GM12878 (cell line): Measurements from ENCODE around the gene CSMD2. TPM values are rescaled to one million over a fixed set of nuclear protein-coding genes. Genes with fewer than 3 reads are reported as not detected.

Experiments
- ATAC-seq: fragments of 200-7000 bp; cut with Tn5 transposase; 3 replicates; pipeline ENCODE4 v1.9.1; 2020; ENCODE audit warnings: mild to moderate bottlenecking, moderate library complexity
- BruUV-seq: library from RNA; stranded (reverse); fragments of 400-500 nt; replicated peaks from 2 replicates; lab custom pipeline; 2021; lab: Mats Ljungman, UMichigan
- CTCF ChIA-PET: fragments of 300-600 bp; sonication (Branson Sonifier 250); formaldehyde crosslinking; extraction: SDS; loops from one replicate; lab custom pipeline; 2021; ENCODE audit warnings: inconsistent platforms; lab: Yijun Ruan, JAX
- POLR2A ChIA-PET: fragments of 350-600 bp; formaldehyde crosslinking; extraction: SDS; loops from one replicate; lab custom pipeline; 2021; ENCODE audit warnings: inconsistent platforms; lab: Charles Lee
- RAD21 ChIA-PET: fragments of 300-600 bp; sonication (Branson Sonifier 250); formaldehyde crosslinking; loops from one replicate; lab custom pipeline; 2023; ENCODE audit warnings: antibody characterized with exemption; ENCODE audit not compliant: unreplicated experiment; lab: Charles Lee
- SMC1A ChIA-PET: fragments of 300-600 bp; sonication (Branson Sonifier 250); formaldehyde crosslinking; loops from one replicate; lab custom pipeline; 2023; ENCODE audit not compliant: unreplicated experiment, uncharacterized antibody; lab: Charles Lee
- DNase-seq: peaks from one replicate; pipeline ENCODE4 v3.0.0-alpha.2; 2011; ENCODE audit warnings: low read depth, low spot score
- FAIRE-seq: peaks from 3 replicates; lab custom pipeline; 2011; peaks lifted over from hg19 to GRCh38; lab: Jason Lieb, UNC
- H2AFZ ChIP-seq: 2 replicates; pipeline ENCODE4 v1.6.0; 2011; ENCODE audit warnings: low read depth, low read length, control low read depth; ENCODE audit not compliant: control insufficient read depth
- H3K27ac ChIP-seq: 2 replicates; pipeline ENCODE4 v1.5.1; 2011; ENCODE audit warnings: control low read depth; ENCODE audit not compliant: control insufficient read depth, insufficient read depth
- H3K27me3 ChIP-seq, 2 experiments: replicated peaks in 1 of 2; 2 replicates each; pipeline versions ENCODE4 v1.6.0 to v1.6.1; 2011; ENCODE audit warnings: low read length in 1 of 2; ENCODE audit not compliant: control insufficient read depth in 2 of 2, insufficient read depth in 2 of 2
- H3K36me3 ChIP-seq, 2 experiments: 2 replicates each; pipeline ENCODE4 v1.5.1; 2011; ENCODE audit warnings: low read length in 1 of 2; ENCODE audit not compliant: control insufficient read depth in 2 of 2, insufficient read depth in 2 of 2
- H3K4me1 ChIP-seq: 2 replicates; pipeline ENCODE4 v1.6.1; 2011; ENCODE audit warnings: mild to moderate bottlenecking, low read length, moderate library complexity, mixed read lengths; ENCODE audit not compliant: control insufficient read depth, insufficient read depth
- H3K4me2 ChIP-seq: 2 replicates; pipeline ENCODE4 v1.6.0; 2011; ENCODE audit warnings: control low read depth; ENCODE audit not compliant: control insufficient read depth, insufficient read depth
- H3K4me3 ChIP-seq: fragments of 200-600 bp; sonication (generic); 2 replicates; pipeline ENCODE4 v1.5.1; 2016
- H3K79me2 ChIP-seq: 2 replicates; pipeline ENCODE4 v1.6.0; 2011; ENCODE audit warnings: low read length; ENCODE audit not compliant: control insufficient read depth, insufficient read depth
- H3K9ac ChIP-seq: 2 replicates; pipeline ENCODE4 v1.8.0; 2011; ENCODE audit warnings: low read length, control low read depth, mixed read lengths; ENCODE audit not compliant: control insufficient read depth, insufficient read depth
- H3K9me3 ChIP-seq: replicated peaks from 3 replicates; pipeline ENCODE4 v1.5.1; 2011; ENCODE audit warnings: mild to moderate bottlenecking, low read length; ENCODE audit not compliant: control insufficient read depth, insufficient read depth
- H4K20me1 ChIP-seq: 2 replicates; pipeline ENCODE4 v1.6.0; 2011; ENCODE audit not compliant: control insufficient read depth, insufficient read depth
- BRCA1 ChIP-seq: IDR thresholded peaks from 2 replicates; pipeline ENCODE4 v1.6.1; 2011; ENCODE audit warnings: low read depth, low read length, improper control_type of control experiment
- DPF2 ChIP-seq: fragments of 450-650 bp; IDR thresholded peaks from 2 replicates; pipeline ENCODE4 v1.6.1; 2017; ENCODE audit warnings: mild to moderate bottlenecking
- EGR1 ChIP-seq, 2 experiments: IDR thresholded peaks; 1 replicate in 1 of 2; 2 replicates in 1 of 2; pipeline ENCODE4 v1.6.1; 2011 to 2012; ENCODE audit warnings: low read depth in 2 of 2, low read length in 2 of 2, borderline replicate concordance in 1 of 2, mild to moderate bottlenecking in 1 of 2, moderate library complexity in 1 of 2
- IRF4 ChIP-seq: IDR thresholded peaks from 2 replicates; pipeline ENCODE4 v1.6.1; 2011; ENCODE audit warnings: low read depth, low read length
- MEF2B ChIP-seq: fragments of 450-650 bp; IDR thresholded peaks from 2 replicates; pipeline ENCODE4 v1.6.1; 2018; ENCODE audit warnings: mild to moderate bottlenecking, moderate library complexity; ENCODE audit not compliant: partially characterized antibody, poor library complexity, severe bottlenecking
- MTA2 ChIP-seq: fragments of 450-650 bp; IDR thresholded peaks from 2 replicates; pipeline ENCODE4 v1.6.1; 2016; ENCODE audit warnings: low read depth, mild to moderate bottlenecking, moderate library complexity
- MYC ChIP-seq: IDR thresholded peaks from 2 replicates; pipeline ENCODE4 v1.6.1; 2011; ENCODE audit warnings: mild to moderate bottlenecking, low read length, moderate library complexity, inconsistent platforms; ENCODE audit not compliant: insufficient read depth, insufficient replicate concordance, insufficient read length, severe bottlenecking
- POLR2A ChIP-seq: IDR thresholded peaks from 2 replicates; pipeline ENCODE4 v1.6.1; 2011; ENCODE audit warnings: low read depth, mild to moderate bottlenecking, low read length
- POLR2AphosphoS2 ChIP-seq: IDR thresholded peaks from 2 replicates; pipeline ENCODE4 v1.6.1; 2011; ENCODE audit warnings: low read depth, mild to moderate bottlenecking, low read length, improper control_type of control experiment, moderate library complexity
- ZNF207 ChIP-seq: fragments of 450-650 bp; IDR thresholded peaks from 2 replicates; pipeline ENCODE4 v1.6.1; 2014; ENCODE audit warnings: antibody characterized with exemption, mild to moderate bottlenecking, borderline replicate concordance
- ZSCAN29 ChIP-seq: fragments of 450-650 bp; IDR thresholded peaks from 2 replicates; pipeline ENCODE4 v1.6.1; 2017; ENCODE audit warnings: mild to moderate bottlenecking, moderate library complexity
- WGBS: methylation state at CpG from one replicate; pipeline ENCODE4 v1.1.6; 2016; ENCODE audit warnings: low lambda C conversion rate; ENCODE audit not compliant: insufficient replicate concordance, insufficient coverage; ENCODE audit errors: missing lambda C conversion rate; 5-methylcytosine and 5-hydroxymethylcytosine counted together
- in situ Hi-C: fragments of 300-500 bp; cut with MboI; formaldehyde crosslinking; loops from 9 replicates; pipeline ENCODE4 v1.14.3; 2018; ENCODE audit warnings: mixed read lengths
- intact Hi-C: fragments of 100-400 bp; cut with micrococcal nuclease; formaldehyde crosslinking; loops from one replicate; pipeline ENCODE4 v1.14.2; 2022; ENCODE audit not compliant: unreplicated experiment
- polyA plus RNA-seq, 11 experiments: library from polyadenylated mRNA; depleted of rRNA in 4 of 11; unstranded in 6 of 11; stranded (reverse) in 5 of 11; fragments of >200 nt; fragmentation: Nextera tagmentation in 4 of 11; fragmentation: Illumina TruSeq in 1 of 11; extraction: Ambion mirVana in 4 of 11; extraction: Trizol in 1 of 11; gene quantifications; 1 replicate in 1 of 11; 2 replicates in 10 of 11; pipeline versions ENCODE4 v1.2.1 to v1.2.3, GENCODE V29; 2011 to 2016; ENCODE audit warnings: inconsistent platforms in 2 of 11, missing spikeins in 2 of 11, low read depth in 1 of 11
- total RNA-seq, 4 experiments: library from RNA; depleted of rRNA in 3 of 4; stranded (reverse); fragments of >200 nt in 3 of 4; fragmentation: Illumina TruSeq in 1 of 4; extraction: Trizol in 1 of 4; gene quantifications; 2 replicates each; pipeline versions ENCODE4 v1.2.1 to v1.2.3, GENCODE V29; 2013 to 2021
- TF ChIP-seq, protein P1 (sequence below): IDR thresholded peaks from 2 replicates; pipeline ENCODE4 v1.6.1; 2011; ENCODE audit warnings: borderline replicate concordance, low read depth, mild to moderate bottlenecking, moderate library complexity, mixed read lengths, low read length; ENCODE audit not compliant: insufficient read depth; ENCODE audit errors: extremely low read length
- TF ChIP-seq, protein P2 (sequence below): fragments of 450-650 bp; IDR thresholded peaks from 2 replicates; pipeline ENCODE4 v1.6.1; 2017; ENCODE audit warnings: borderline replicate concordance
- TF ChIP-seq, protein P3 (sequence below): IDR thresholded peaks from 2 replicates; pipeline ENCODE4 v1.6.1; 2011; ENCODE audit warnings: mild to moderate bottlenecking, low read depth, low read length, moderate library complexity; ENCODE audit not compliant: insufficient replicate concordance
- TF ChIP-seq, protein P4 (sequence below): IDR thresholded peaks from 2 replicates; pipeline ENCODE4 v1.6.1; 2012; ENCODE audit warnings: low read depth, low read length, improper control_type of control experiment

The CSMD2 gene
- total and polyA plus RNA-seq, 10 of the 15 experiments (the other 5 are each of a cell fraction or from before 2014, with no cell fraction given): under 0.01 TPM; not detected in 9

DNA sequence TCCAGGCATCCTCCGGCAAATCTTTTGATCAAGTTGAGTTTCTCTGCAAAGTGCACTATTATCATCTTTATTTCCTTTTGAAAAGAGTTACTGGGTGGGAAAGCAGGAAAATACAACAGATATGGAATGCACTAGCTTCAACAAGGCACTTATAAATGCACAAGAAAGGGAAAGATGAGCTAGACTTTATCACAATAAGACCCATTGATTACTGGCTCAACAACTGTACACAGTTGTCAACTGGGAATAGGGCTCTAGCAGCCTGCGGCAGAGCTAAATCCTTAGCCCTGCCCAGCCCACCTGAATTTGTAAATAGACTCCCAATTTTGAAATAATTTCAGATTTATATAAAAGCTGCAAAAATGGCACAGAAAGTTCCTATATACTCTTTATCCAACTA lies 111.4 kb downstream of the CSMD2 start:
- intact Hi-C loops (no loop called here), in situ Hi-C loops (no loop called here)
- SMC1A ChIA-PET: no interaction called here
- BruUV-seq: no TSS peak
- Histone ChIP-seq H3K4me2 (no peak overlapping the region), H3K27me3 (no peaks in the 10 kb centered on the region), H4K20me1 (no peaks in the 10 kb centered on the region), H3K9me3 (no peaks in the 10 kb centered on the region), H3K4me1 (no peaks in the 10 kb centered on the region), H3K27ac (no peak overlapping the region), H3K4me3 (no peak overlapping the region), H3K36me3 (no peaks in the 10 kb centered on the region), H3K9ac (no peak overlapping the region), H2AFZ (no peak overlapping the region), H3K79me2 (no peaks in the 10 kb centered on the region)
- FAIRE-seq (no peak), DNase-seq (no peak), ATAC-seq (no peak)
- TF ChIP-seq ZNF207: no peak
- TF ChIP-seq, protein P1, sequence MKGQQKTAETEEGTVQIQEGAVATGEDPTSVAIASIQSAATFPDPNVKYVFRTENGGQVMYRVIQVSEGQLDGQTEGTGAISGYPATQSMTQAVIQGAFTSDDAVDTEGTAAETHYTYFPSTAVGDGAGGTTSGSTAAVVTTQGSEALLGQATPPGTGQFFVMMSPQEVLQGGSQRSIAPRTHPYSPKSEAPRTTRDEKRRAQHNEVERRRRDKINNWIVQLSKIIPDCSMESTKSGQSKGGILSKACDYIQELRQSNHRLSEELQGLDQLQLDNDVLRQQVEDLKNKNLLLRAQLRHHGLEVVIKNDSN: no peak
- TF ChIP-seq, protein P2, sequence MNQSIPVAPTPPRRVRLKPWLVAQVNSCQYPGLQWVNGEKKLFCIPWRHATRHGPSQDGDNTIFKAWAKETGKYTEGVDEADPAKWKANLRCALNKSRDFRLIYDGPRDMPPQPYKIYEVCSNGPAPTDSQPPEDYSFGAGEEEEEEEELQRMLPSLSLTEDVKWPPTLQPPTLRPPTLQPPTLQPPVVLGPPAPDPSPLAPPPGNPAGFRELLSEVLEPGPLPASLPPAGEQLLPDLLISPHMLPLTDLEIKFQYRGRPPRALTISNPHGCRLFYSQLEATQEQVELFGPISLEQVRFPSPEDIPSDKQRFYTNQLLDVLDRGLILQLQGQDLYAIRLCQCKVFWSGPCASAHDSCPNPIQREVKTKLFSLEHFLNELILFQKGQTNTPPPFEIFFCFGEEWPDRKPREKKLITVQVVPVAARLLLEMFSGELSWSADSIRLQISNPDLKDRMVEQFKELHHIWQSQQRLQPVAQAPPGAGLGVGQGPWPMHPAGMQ: no peak
- TF ChIP-seq MTA2: no peak
- TF ChIP-seq, protein P3, sequence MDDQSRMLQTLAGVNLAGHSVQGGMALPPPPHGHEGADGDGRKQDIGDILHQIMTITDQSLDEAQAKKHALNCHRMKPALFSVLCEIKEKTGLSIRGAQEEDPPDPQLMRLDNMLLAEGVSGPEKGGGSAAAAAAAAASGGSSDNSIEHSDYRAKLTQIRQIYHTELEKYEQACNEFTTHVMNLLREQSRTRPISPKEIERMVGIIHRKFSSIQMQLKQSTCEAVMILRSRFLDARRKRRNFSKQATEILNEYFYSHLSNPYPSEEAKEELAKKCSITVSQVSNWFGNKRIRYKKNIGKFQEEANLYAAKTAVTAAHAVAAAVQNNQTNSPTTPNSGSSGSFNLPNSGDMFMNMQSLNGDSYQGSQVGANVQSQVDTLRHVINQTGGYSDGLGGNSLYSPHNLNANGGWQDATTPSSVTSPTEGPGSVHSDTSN: no peak
- TF ChIP-seq, protein P4, sequence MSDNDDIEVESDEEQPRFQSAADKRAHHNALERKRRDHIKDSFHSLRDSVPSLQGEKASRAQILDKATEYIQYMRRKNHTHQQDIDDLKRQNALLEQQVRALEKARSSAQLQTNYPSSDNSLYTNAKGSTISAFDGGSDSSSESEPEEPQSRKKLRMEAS: no peak
- TF ChIP-seq EGR1 (IDR thresholded peaks at IDR 0.05; ENCODE audit: borderline replicate concordance in 1 of 2, low read depth in 2 of 2, low read length in 2 of 2): no peak
- TF ChIP-seq MEF2B: no peak
- TF ChIP-seq MYC: no peak
- no peak for TF ChIP-seq POLR2AphosphoS2
- no peak for TF ChIP-seq DPF2
- no peak for TF ChIP-seq BRCA1
- no peak for TF ChIP-seq ZSCAN29
- no peak for TF ChIP-seq POLR2A
- no peak for TF ChIP-seq IRF4
- RAD21 ChIA-PET: no interaction called here
- WGBS: 45% methylated on average over 2 of the region's 2 CpGs
- POLR2A ChIA-PET: no interaction called here
- CTCF ChIA-PET: no interaction called here
